OCI-LY7 (cell line): Measurements from ENCODE around the gene ENO4. TPM values are rescaled to one million over a fixed set of nuclear protein-coding genes. Genes with fewer than 3 reads are reported as not detected.

Experiments used
- BruUV-seq: library from RNA; stranded (reverse); fragments of 400-500 nt; replicated peaks from 2 replicates; lab custom pipeline; 2021; lab: Mats Ljungman, UMichigan
- CTCF ChIA-PET: fragments of 300-600 bp; sonication (Branson Sonifier 250); formaldehyde crosslinking; loops from one replicate; lab custom pipeline; 2022; ENCODE audit warnings: antibody characterized with exemption; ENCODE audit not compliant: unreplicated experiment; lab: Charles Lee
- POLR2A ChIA-PET: fragments of 300-600 bp; sonication (Branson Sonifier 250); formaldehyde crosslinking; loops from one replicate; lab custom pipeline; 2022; ENCODE audit warnings: antibody characterized with exemption; lab: Charles Lee
- DNase-seq: peaks from one replicate; pipeline ENCODE4 v3.0.0-alpha.2; 2015; ENCODE audit warnings: low spot score
- H2AFZ ChIP-seq: fragments of 200-600 bp; sonication (generic), shearing (Covaris generic); 2 replicates; pipeline ENCODE4 v1.6.1; 2014; ENCODE audit warnings: mild to moderate bottlenecking, antibody characterized with exemption, low read length, moderate library complexity
- H3K27ac ChIP-seq: fragments of 200-600 bp; sonication (generic); 2 replicates; pipeline ENCODE4 v1.5.1; 2014; ENCODE audit warnings: mixed run types, low read depth, mild to moderate bottlenecking, moderate library complexity, low read length, inconsistent platforms; ENCODE audit not compliant: poor library complexity, severe bottlenecking
- H3K36me3 ChIP-seq: fragments of 200-600 bp; sonication (generic); 2 replicates; pipeline ENCODE4 v1.6.1; 2014; ENCODE audit warnings: mild to moderate bottlenecking, antibody characterized with exemption, low read length, moderate library complexity, mixed read lengths; ENCODE audit not compliant: insufficient read depth
- H3K4me1 ChIP-seq: fragments of 200-600 bp; sonication (generic); 2 replicates; pipeline ENCODE4 v1.5.1; 2014; ENCODE audit warnings: mild to moderate bottlenecking, low read length; ENCODE audit not compliant: insufficient read depth, poor library complexity, severe bottlenecking
- H3K4me2 ChIP-seq: fragments of 200-600 bp; sonication (generic); 2 replicates; pipeline ENCODE4 v1.6.1; 2014; ENCODE audit warnings: mild to moderate bottlenecking, low read length
- H3K4me3 ChIP-seq: fragments of 200-600 bp; sonication (generic); 2 replicates; pipeline ENCODE4 v1.5.1; 2014; ENCODE audit warnings: mild to moderate bottlenecking, low read depth, low read length; ENCODE audit not compliant: poor library complexity, severe bottlenecking
- H3K79me2 ChIP-seq: fragments of 200-600 bp; sonication (generic); 2 replicates; pipeline ENCODE4 v1.6.1; 2016; ENCODE audit warnings: low read depth, mild to moderate bottlenecking, low read length, moderate library complexity, mixed read lengths; ENCODE audit not compliant: insufficient read depth
- H3K9me2 ChIP-seq: fragments of 200-600 bp; sonication (generic); 2 replicates; pipeline ENCODE4 v1.6.1; 2016; ENCODE audit warnings: mild to moderate bottlenecking, low read length, mixed read lengths; ENCODE audit not compliant: insufficient read depth
- H3K9me3 ChIP-seq: fragments of 200-600 bp; sonication (generic); 2 replicates; pipeline ENCODE4 v1.6.1; 2014; ENCODE audit warnings: mild to moderate bottlenecking, mixed run types, low read length, mixed read lengths
- H4K20me1 ChIP-seq: fragments of 200-600 bp; sonication (generic); 2 replicates; pipeline ENCODE4 v1.6.1; 2014; ENCODE audit warnings: mild to moderate bottlenecking, antibody characterized with exemption, low read length, moderate library complexity, mixed read lengths; ENCODE audit not compliant: insufficient read depth
- CTCF ChIP-seq: fragments of 200-600 bp; sonication (generic); conservative IDR thresholded peaks from 2 replicates; pipeline ENCODE4 v1.5.1; 2014; ENCODE audit warnings: mild to moderate bottlenecking, antibody characterized with exemption, low read length, moderate library complexity, mixed read lengths
- EZH2phosphoT487 ChIP-seq: fragments of 200-600 bp; sonication (generic); IDR thresholded peaks from 2 replicates; pipeline ENCODE4 v1.6.1; 2018; ENCODE audit warnings: low read depth, borderline replicate concordance, mild to moderate bottlenecking, mixed run types, antibody characterized with exemption, low read length, moderate library complexity, mixed read lengths
- intact Hi-C: fragments of 100-400 bp; cut with micrococcal nuclease; formaldehyde crosslinking; loops from one replicate; pipeline ENCODE4 v1.10.0; 2022; ENCODE audit not compliant: unreplicated experiment
- total RNA-seq, 2 experiments: library from RNA; depleted of rRNA in 1 of 2; stranded (reverse); fragments of >200 nt in 1 of 2; shearing (Covaris generic) in 1 of 2; gene quantifications; 2 replicates each; pipeline ENCODE4 v1.2.3, GENCODE V29; 2014 to 2022

ENO4 gene
- total RNA-seq, 2 experiments from 2014 or later = not detected

GRCh38 chr10:116907245-116907987, 58.1 kb downstream of the ENO4 start:
- no peaks in the 10 kb centered on the region for H3K36me3 ChIP-seq
- H3K4me2 ChIP-seq = no peak overlapping the region
- no peak for TF ChIP-seq CTCF
- no peak for TF ChIP-seq EZH2phosphoT487
- no peak overlapping the region for H3K27ac ChIP-seq
- no peaks in the 10 kb centered on the region for H4K20me1 ChIP-seq
- no peaks in the 10 kb centered on the region for H3K79me2 ChIP-seq
- no peaks in the 10 kb centered on the region for H3K4me1 ChIP-seq
- ChIA-PET CTCF (no interaction called here), POLR2A (no interaction called here)
- intact Hi-C loops = no loop called here
- no peaks in the 10 kb centered on the region for H3K9me2 ChIP-seq
- no peak overlapping the region for H2AFZ ChIP-seq
- no peak for DNase-seq
- no peak overlapping the region for H3K4me3 ChIP-seq
- no TSS peak for BruUV-seq
- H3K9me3 ChIP-seq = no peaks in the 10 kb centered on the region

- Histone ChIP-seq H3K27ac (no peak overlapping the region), H3K36me3 (no peaks in the 10 kb centered on the region), H3K9me3 (no peaks in the 10 kb centered on the region), H3K9me2 (no peaks in the 10 kb centered on the region), H3K79me2 (no peaks in the 10 kb centered on the region), H3K4me3 (no peak overlapping the region), H3K4me2 (no peak overlapping the region), H3K4me1 (no peaks in the 10 kb centered on the region), H4K20me1 (no peaks in the 10 kb centered on the region), H2AFZ (no peak overlapping the region)
- TF ChIP-seq EZH2phosphoT487 (no peak), CTCF (no peak)
- BruUV-seq = no TSS peak
- ChIA-PET POLR2A (no interaction called here), CTCF (no interaction called here)
- no peak for DNase-seq
- intact Hi-C loops = no loop called here
These were observed 60.0 kb downstream of the ENO4 start for GRCh38 chr10:116909307-116909706.

- DNase-seq = no peak
- TF ChIP-seq CTCF (no peak), EZH2phosphoT487 (no peak)
These were observed 61.6 kb downstream of the ENO4 start for GRCh38 chr10:116910910-116911309.

More at GRCh38 chr10:116910910-116911309, 61.6 kb downstream of the ENO4 start:
- Histone ChIP-seq H3K4me2 (no peak overlapping the region), H3K36me3 (no peaks in the 10 kb centered on the region), H3K4me3 (no peak overlapping the region), H2AFZ (no peak overlapping the region), H4K20me1 (no peaks in the 10 kb centered on the region), H3K9me2 (no peaks in the 10 kb centered on the region), H3K9me3 (no peaks in the 10 kb centered on the region), H3K79me2 (no peaks in the 10 kb centered on the region), H3K4me1 (no peaks in the 10 kb centered on the region), H3K27ac (no peak overlapping the region)
- intact Hi-C loops = no loop called here
- POLR2A ChIA-PET = no interaction called here
- BruUV-seq = no TSS peak
- CTCF ChIA-PET = no interaction called here
